ENCODE measurements around the gene TNFRSF14. TPM values are rescaled to one million over a fixed set of nuclear protein-coding genes. Genes with fewer than 3 reads are reported as not detected.

The TNFRSF14 gene
- total RNA-seq, 4 donors from 2014 or later = 3.4 to 11.5 (median 5.0) TPM

DNA sequence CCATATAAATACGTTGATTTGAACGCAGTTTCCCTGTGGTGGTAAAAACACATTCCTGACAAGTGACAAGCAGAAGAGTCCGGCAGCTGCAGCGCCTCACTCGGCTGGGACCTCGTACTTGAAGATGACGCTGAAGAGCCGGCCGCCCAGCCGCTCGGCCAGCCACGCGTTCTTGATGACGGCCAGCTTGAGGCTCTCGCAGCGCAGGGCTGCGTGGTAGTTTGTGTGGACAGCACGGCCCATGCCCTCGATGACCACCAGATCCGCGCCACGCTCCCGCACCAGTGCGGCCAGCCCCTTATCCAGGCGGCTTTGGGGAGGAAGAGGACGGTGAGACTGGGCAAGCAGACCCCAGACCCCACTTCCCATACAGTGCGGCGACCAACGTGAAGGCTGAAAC is 47.4 kb upstream of the TNFRSF14 start:
- ATAC-seq (no peak), DNase-seq (no peak)
- Histone ChIP-seq H3K4me3 (no peak overlapping the region), H3K4me1 (peaks cover 5 to 11% of the 10 kb centered on the region in 2 donors), H3K27ac (no peak overlapping the region), H3K27me3 (peaks cover 11 to 13% (median 11%) of the 10 kb centered on the region in 3 donors), H3K9me3 (no peaks in the 10 kb centered on the region), H3K36me3 (peaks cover 0 to 62% of the 10 kb centered on the region in 2 donors)
- TF ChIP-seq POLR2A (IDR thresholded peaks at IDR 0.05) (no peak), CTCF (IDR thresholded peaks at IDR 0.05 in 4 of 5, conservative IDR thresholded peaks at IDR 0.05 in 1 of 5) (no peak)
- in situ Hi-C loops (cut with MboI; ENCODE audit: low sequenced_read_pairs in 4 of 4) = no loop called here
- intact Hi-C loops (cut with DNase I; ENCODE audit: low total_unique reads) = no loop called here

GRCh38 chr1:2509589-2509988 is 46.6 kb upstream of the TNFRSF14 start:
- no peak overlapping the region for H3K4me3 ChIP-seq
- peaks cover 3 to 4% (median 3%) of the 10 kb centered on the region in 3 donors for H3K27me3 ChIP-seq
- H3K27ac ChIP-seq = no peak overlapping the region
- H3K4me1 ChIP-seq = peaks cover 2 to 4% of the 10 kb centered on the region in 2 donors
- in situ Hi-C loops (cut with MboI; ENCODE audit: low sequenced_read_pairs in 4 of 4) (no loop called here), intact Hi-C loops (cut with DNase I; ENCODE audit: low total_unique reads) (no loop called here)
- no peak for DNase-seq
- peaks cover 0 to 69% of the 10 kb centered on the region in 2 donors for H3K36me3 ChIP-seq
- TF ChIP-seq POLR2A (IDR thresholded peaks at IDR 0.05) (no peak), CTCF (IDR thresholded peaks at IDR 0.05 in 4 of 5, conservative IDR thresholded peaks at IDR 0.05 in 1 of 5) (no peak)
- no peaks in the 10 kb centered on the region for H3K9me3 ChIP-seq
- ATAC-seq = no peak

DNA sequence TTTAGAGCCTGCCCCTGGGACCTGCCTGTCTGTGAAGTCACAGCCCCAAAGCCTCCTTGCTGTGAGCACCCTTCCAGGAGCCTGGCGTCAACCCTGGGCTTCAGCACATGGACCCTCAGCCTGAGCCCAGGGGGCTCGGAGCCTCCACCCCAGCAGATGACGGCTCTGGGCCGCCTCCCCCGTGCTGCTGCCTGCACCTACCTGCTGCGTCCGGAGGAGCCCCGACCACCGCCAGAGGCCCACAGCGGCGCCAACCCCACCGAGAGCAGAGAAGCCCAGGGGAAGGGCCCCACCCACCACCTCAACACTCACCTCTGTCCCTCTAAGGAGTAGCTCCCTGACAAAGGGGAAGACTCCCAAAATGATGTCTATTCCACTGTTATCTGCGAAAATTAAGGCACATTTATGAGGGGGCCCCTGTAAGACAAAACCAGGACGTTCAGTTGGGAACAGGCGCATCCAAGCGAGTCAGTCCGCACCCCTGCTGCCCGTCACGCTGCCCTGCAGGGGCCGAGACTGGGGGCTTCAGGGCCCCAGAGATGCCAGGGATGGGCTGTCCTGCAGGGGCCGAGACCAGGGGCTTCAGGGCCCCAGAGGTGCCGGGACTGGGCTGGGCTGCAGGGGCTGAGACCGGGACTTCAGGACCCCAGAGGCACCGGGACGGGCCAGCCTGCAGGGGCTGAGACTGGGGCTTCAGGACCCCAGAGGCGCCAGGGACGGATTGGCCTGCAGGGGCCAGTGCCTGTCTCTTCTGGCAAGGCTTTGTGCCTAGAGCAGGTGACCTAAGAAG is 45.6 kb upstream of the TNFRSF14 start:
- Histone ChIP-seq H3K4me3 (no peak overlapping the region), H3K9me3 (no peaks in the 10 kb centered on the region), H3K36me3 (peaks cover 0 to 79% of the 10 kb centered on the region in 2 donors), H3K27ac (no peak overlapping the region), H3K4me1 (no peaks in the 10 kb centered on the region), H3K27me3 (no peaks in the 10 kb centered on the region)
- DNase-seq (no peak), ATAC-seq (no peak)
- TF ChIP-seq CTCF (IDR thresholded peaks at IDR 0.05 in 4 of 5, conservative IDR thresholded peaks at IDR 0.05 in 1 of 5) (no peak), POLR2A (IDR thresholded peaks at IDR 0.05) (no peak)
- intact Hi-C loops (cut with DNase I; ENCODE audit: low total_unique reads) (no loop called here), in situ Hi-C loops (cut with MboI; ENCODE audit: low sequenced_read_pairs in 4 of 4) (no loop called here)

- no peaks in the 10 kb centered on the region for H3K9me3 ChIP-seq
- no peaks in the 10 kb centered on the region for H3K27me3 ChIP-seq
- peaks cover 0 to 99% of the 10 kb centered on the region in 2 donors for H3K36me3 ChIP-seq
- TF ChIP-seq CTCF (IDR thresholded peaks at IDR 0.05 in 4 of 5, conservative IDR thresholded peaks at IDR 0.05 in 1 of 5) (no peak), POLR2A (IDR thresholded peaks at IDR 0.05) (no peak)
- DNase-seq (no peak), ATAC-seq (no peak)
- no peak overlapping the region for H3K27ac ChIP-seq
- in situ Hi-C loops (cut with MboI; ENCODE audit: low sequenced_read_pairs in 4 of 4) (no loop called here), intact Hi-C loops (cut with DNase I; ENCODE audit: low total_unique reads) (no loop called here)
- H3K4me3 ChIP-seq = no peak overlapping the region
- H3K4me1 ChIP-seq = no peaks in the 10 kb centered on the region
These were observed 43.2 kb upstream of the TNFRSF14 start for GRCh38 chr1:2512862-2513421.
